KMS-11 (cell line): Measurements from ENCODE around the gene NANOS2.

Source experiments
- H2AFZ ChIP-seq: fragments of 200-600 bp; sonication (generic); 2 replicates; pipeline ENCODE4 v1.6.1; 2016; ENCODE audit warnings: antibody characterized with exemption, mixed run types, low read depth
- H3K27ac ChIP-seq: fragments of 200-600 bp; sonication (generic); 2 replicates; pipeline ENCODE4 v1.6.1; 2016; ENCODE audit warnings: mild to moderate bottlenecking, mixed run types
- H3K27me3 ChIP-seq: fragments of 200-600 bp; sonication (generic); 2 replicates; pipeline ENCODE4 v1.6.1; 2017; ENCODE audit warnings: mild to moderate bottlenecking, low read depth, mixed run types, moderate library complexity; ENCODE audit not compliant: insufficient read depth
- H3K36me3 ChIP-seq: fragments of 200-600 bp; sonication (generic); 2 replicates; pipeline ENCODE4 v1.6.1; 2017; ENCODE audit warnings: mild to moderate bottlenecking, mixed run types; ENCODE audit not compliant: insufficient read depth
- H3K4me1 ChIP-seq: fragments of 200-600 bp; sonication (generic); 2 replicates; pipeline ENCODE4 v1.6.1; 2016; ENCODE audit warnings: mild to moderate bottlenecking, low read depth, mixed run types; ENCODE audit not compliant: poor library complexity, severe bottlenecking
- H3K4me2 ChIP-seq: fragments of 200-600 bp; sonication (generic); 2 replicates; pipeline ENCODE4 v1.7.0; 2016; ENCODE audit warnings: mild to moderate bottlenecking, mixed run types
- H3K4me3 ChIP-seq: fragments of 200-600 bp; sonication (generic); IDR thresholded peaks from 2 replicates; pipeline ENCODE4 v1.6.1; 2017; ENCODE audit warnings: low read depth, low read length, mixed read lengths; ENCODE audit not compliant: insufficient read depth
- H3K79me2 ChIP-seq: fragments of 200-600 bp; sonication (generic); 2 replicates; pipeline ENCODE4 v1.6.1; 2016; ENCODE audit warnings: low read depth, mixed run types; ENCODE audit not compliant: insufficient read depth
- H3K9ac ChIP-seq: fragments of 200-600 bp; sonication (generic); 2 replicates; pipeline ENCODE4 v1.6.1; 2016; ENCODE audit warnings: mild to moderate bottlenecking, mixed run types
- H4K20me1 ChIP-seq: fragments of 200-600 bp; sonication (generic); 2 replicates; pipeline ENCODE4 v1.6.1; 2016; ENCODE audit warnings: mild to moderate bottlenecking, mixed run types; ENCODE audit not compliant: insufficient read depth
- TF ChIP-seq, protein P1 (sequence below): fragments of 200-600 bp; sonication (generic); conservative IDR thresholded peaks from 2 replicates; pipeline ENCODE4 v1.6.1; 2017; ENCODE audit warnings: low read depth, mild to moderate bottlenecking, antibody characterized with exemption, low read length, moderate library complexity, mixed read lengths

The NANOS2 gene

GRCh38 chr19:45927565-45928261 is 13.1 kb upstream of the NANOS2 start:
- Histone ChIP-seq H3K4me2 (peak overlapping the region; percentile 22), H4K20me1 (no peaks in the 10 kb centered on the region), H3K9ac (no peak overlapping the region), H2AFZ (peak overlapping the region; percentile 64), H3K27ac (no peak overlapping the region), H3K36me3 (no peaks in the 10 kb centered on the region), H3K4me1 (peaks cover 4% of the 10 kb centered on the region), H3K27me3 (peaks cover 50% of the 10 kb centered on the region), H3K4me3 (no peak overlapping the region), H3K79me2 (no peaks in the 10 kb centered on the region)
- TF ChIP-seq, protein P1, sequence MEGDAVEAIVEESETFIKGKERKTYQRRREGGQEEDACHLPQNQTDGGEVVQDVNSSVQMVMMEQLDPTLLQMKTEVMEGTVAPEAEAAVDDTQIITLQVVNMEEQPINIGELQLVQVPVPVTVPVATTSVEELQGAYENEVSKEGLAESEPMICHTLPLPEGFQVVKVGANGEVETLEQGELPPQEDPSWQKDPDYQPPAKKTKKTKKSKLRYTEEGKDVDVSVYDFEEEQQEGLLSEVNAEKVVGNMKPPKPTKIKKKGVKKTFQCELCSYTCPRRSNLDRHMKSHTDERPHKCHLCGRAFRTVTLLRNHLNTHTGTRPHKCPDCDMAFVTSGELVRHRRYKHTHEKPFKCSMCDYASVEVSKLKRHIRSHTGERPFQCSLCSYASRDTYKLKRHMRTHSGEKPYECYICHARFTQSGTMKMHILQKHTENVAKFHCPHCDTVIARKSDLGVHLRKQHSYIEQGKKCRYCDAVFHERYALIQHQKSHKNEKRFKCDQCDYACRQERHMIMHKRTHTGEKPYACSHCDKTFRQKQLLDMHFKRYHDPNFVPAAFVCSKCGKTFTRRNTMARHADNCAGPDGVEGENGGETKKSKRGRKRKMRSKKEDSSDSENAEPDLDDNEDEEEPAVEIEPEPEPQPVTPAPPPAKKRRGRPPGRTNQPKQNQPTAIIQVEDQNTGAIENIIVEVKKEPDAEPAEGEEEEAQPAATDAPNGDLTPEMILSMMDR: no peak

DNA sequence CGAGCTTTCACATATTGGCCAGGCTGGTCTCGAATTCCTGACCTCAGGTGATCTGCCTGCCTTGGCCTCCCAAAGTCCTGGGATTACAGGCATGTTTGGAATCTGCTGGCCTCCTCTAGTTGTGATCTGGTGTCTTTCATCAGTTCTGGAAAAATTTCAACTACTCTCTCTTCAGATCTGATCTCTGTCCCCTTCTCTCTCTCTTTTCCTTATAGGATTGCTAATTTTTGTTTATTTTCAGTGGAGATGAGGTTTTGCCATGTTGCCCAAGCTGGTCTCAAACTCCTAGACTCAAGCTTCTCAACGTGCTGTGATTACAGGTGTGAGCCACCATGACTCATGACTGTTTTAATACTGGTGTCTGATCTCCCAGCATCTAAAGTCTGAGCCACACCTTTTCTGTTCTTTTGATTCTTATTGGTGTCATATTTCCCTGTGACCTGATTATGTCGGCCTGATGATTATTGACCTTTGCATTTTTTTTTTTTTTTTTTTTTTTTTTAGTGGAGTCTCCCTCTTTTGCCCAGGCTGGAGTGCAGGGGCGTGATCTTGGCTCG is 10.4 kb upstream of the NANOS2 start:
- no peak overlapping the region for H3K4me3 ChIP-seq
- H2AFZ ChIP-seq: no peak overlapping the region
- H3K79me2 ChIP-seq: no peaks in the 10 kb centered on the region
- H3K36me3 ChIP-seq: no peaks in the 10 kb centered on the region
- no peak overlapping the region for H3K9ac ChIP-seq
- H3K4me2 ChIP-seq: no peak overlapping the region
- no peak overlapping the region for H3K27ac ChIP-seq
- no peaks in the 10 kb centered on the region for H4K20me1 ChIP-seq
- TF ChIP-seq, protein P1: no peak
- peaks cover 49% of the 10 kb centered on the region; the same call in 1 of the 2 replicates for H3K27me3 ChIP-seq
- peaks cover 4% of the 10 kb centered on the region for H3K4me1 ChIP-seq

- Histone ChIP-seq H3K79me2 (no peaks in the 10 kb centered on the region), H2AFZ (no peak overlapping the region), H3K27me3 (peaks cover 57% of the 10 kb centered on the region), H3K4me3 (no peak overlapping the region), H3K9ac (no peak overlapping the region), H3K4me2 (no peak overlapping the region), H3K27ac (no peak overlapping the region), H3K36me3 (no peaks in the 10 kb centered on the region), H3K4me1 (no peaks in the 10 kb centered on the region), H4K20me1 (no peaks in the 10 kb centered on the region)
- TF ChIP-seq, protein P1: no peak
Observed at GRCh38 chr19:45922281-45922680, 7.7 kb upstream of the NANOS2 start.

- H3K27ac ChIP-seq: no peak overlapping the region
- TF ChIP-seq, protein P1: no peak
- H3K4me1 ChIP-seq: no peaks in the 10 kb centered on the region
- H3K4me2 ChIP-seq: no peak overlapping the region
- no peaks in the 10 kb centered on the region for H4K20me1 ChIP-seq
- H3K9ac ChIP-seq: no peak overlapping the region
- peaks cover 75% of the 10 kb centered on the region for H3K27me3 ChIP-seq
- no peaks in the 10 kb centered on the region for H3K36me3 ChIP-seq
- H2AFZ ChIP-seq: no peak overlapping the region
- H3K79me2 ChIP-seq: no peaks in the 10 kb centered on the region
- no peak overlapping the region for H3K4me3 ChIP-seq
Observed at GRCh38 chr19:45920458-45920857, 5.9 kb upstream of the NANOS2 start.
